Large intestine (tissue), 3 donors: ENCODE data around the gene COL6A5. TPM values are rescaled to one million over a fixed set of nuclear protein-coding genes. Genes with fewer than 3 reads are reported as not detected.
"Not testable (repeated sequence)": the region's sequence is repeated elsewhere in the genome, so short reads cannot be mapped to it uniquely, and the experiment has no call there.

Experiments
- DNase-seq, 2 donors: peaks; one replicate each; pipeline versions ENCODE4 v3.0.0 to v3.0.0-alpha.2; 2013
- H3K27ac ChIP-seq: one replicate; pipeline ENCODE4 v1.5.1; 2013; ENCODE audit warnings: low read length
- H3K27me3 ChIP-seq: 2 replicates; pipeline ENCODE4 v1.6.1; 2013; ENCODE audit warnings: low read length; ENCODE audit not compliant: control insufficient read depth, insufficient read depth
- H3K36me3 ChIP-seq: 2 replicates; pipeline ENCODE4 v1.6.1; 2013; ENCODE audit warnings: low read length; ENCODE audit not compliant: control insufficient read depth, insufficient read depth
- H3K4me1 ChIP-seq: one replicate; pipeline ENCODE4 v1.6.1; 2013; ENCODE audit warnings: low read length; ENCODE audit not compliant: control insufficient read depth, insufficient read depth
- H3K4me3 ChIP-seq: one replicate; pipeline ENCODE4 v1.5.1; 2013; ENCODE audit warnings: low read length
- H3K9me3 ChIP-seq: one replicate; pipeline ENCODE4 v1.6.1; 2013; ENCODE audit warnings: mild to moderate bottlenecking, low read depth, low read length, moderate library complexity; ENCODE audit not compliant: control insufficient read depth
- WGBS: methylation state at CpG from one replicate; pipeline ENCODE4 v1.1.5; 2013; ENCODE audit warnings: low lambda C conversion rate; ENCODE audit not compliant: insufficient coverage; 5-methylcytosine and 5-hydroxymethylcytosine counted together
- polyA plus RNA-seq: library from polyadenylated mRNA; unstranded; fragments of 120-200 nt; gene quantifications from one replicate; pipeline ENCODE4 v1.2.1, GENCODE V29; 2013

The COL6A5 gene
- polyA plus RNA-seq, 1 donor: 2.2 TPM

GRCh38 chr3:130412991-130413560, 67.6 kb downstream of the COL6A5 start:
- WGBS: no CpG with 5 or more reads among the region's 1 CpG
- Histone ChIP-seq H3K9me3 (no peaks in the 10 kb centered on the region), H3K4me3 (no peak overlapping the region), H3K27me3 (no peaks in the 10 kb centered on the region), H3K27ac (no peak overlapping the region), H3K36me3 (no peaks in the 10 kb centered on the region), H3K4me1 (no peaks in the 10 kb centered on the region)
- DNase-seq: no peak

DNA sequence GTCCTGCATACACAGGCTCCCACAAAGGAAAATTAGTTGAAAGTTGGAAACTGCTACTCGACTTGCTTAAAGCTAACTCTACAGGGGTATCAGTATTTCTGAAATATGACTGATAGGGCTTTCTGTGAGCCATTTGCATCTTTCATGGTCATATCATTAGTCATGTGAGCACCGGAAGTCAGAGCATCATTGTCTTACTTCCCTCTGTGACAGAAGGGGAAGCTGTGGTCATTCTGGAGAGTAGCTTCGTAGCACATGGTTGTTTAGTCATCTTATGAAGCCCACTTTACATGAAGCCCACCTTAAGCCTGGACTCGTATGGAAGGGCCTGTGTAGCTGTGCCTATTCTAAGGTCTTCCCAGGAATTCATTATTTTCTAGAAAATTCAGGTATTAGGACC, 69.0 kb downstream of the COL6A5 start:
- no peak for DNase-seq
- Histone ChIP-seq H3K9me3 (no peaks in the 10 kb centered on the region), H3K27me3 (no peaks in the 10 kb centered on the region), H3K4me3 (no peak overlapping the region), H3K36me3 (no peaks in the 10 kb centered on the region), H3K27ac (no peak overlapping the region), H3K4me1 (no peaks in the 10 kb centered on the region)
- no CpG with 5 or more reads among the region's 4 CpGs for WGBS

DNA sequence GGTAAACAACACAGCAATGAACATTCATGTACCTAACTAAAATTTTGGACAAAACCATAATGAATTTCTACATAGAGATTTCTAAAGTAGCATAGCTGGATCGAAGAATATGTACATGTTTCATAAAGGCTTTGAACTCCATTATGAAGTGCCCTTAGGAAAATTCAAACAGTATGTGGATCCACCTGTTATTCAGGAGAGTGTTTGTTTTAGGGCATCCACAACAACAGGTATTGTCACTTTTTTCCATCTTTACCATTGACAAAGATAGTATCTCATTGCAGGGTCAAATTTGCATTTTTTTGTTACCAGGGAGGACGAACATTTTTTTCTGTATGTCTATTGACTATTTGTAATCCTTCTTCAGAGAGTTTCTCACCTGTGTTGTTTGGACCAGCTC, 75.0 kb downstream of the COL6A5 start:
- Histone ChIP-seq H3K4me3 (no peak overlapping the region), H3K4me1 (no peaks in the 10 kb centered on the region), H3K27ac (no peak overlapping the region), H3K36me3 (no peaks in the 10 kb centered on the region), H3K9me3 (no peaks in the 10 kb centered on the region), H3K27me3 (no peaks in the 10 kb centered on the region)
- 100% methylated on average over 1 of the region's 2 CpGs for WGBS
- DNase-seq: no peak

DNA sequence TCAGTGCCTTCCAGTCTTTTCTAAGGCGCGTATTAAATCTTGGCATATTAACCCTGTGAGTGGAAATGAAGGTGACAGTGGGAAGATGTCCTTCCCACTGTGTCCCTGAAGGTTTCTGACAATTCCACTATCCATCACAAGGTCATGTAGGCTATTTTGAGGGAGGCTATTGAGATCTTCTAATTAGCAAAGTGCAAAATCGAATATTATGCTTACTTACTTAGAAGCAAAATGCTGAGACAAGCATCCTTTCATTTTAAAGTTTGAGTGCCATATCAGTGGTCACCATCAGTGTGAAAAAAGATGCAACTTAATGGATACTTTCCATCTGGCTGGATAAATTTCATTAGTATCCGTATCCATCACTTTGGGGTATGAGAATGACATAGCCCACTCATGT, 77.6 kb downstream of the COL6A5 start:
- Histone ChIP-seq H3K27me3 (no peaks in the 10 kb centered on the region), H3K9me3 (no peaks in the 10 kb centered on the region), H3K4me1 (no peaks in the 10 kb centered on the region), H3K36me3 (no peaks in the 10 kb centered on the region), H3K27ac (no peak overlapping the region), H3K4me3 (no peak overlapping the region)
- DNase-seq: no peak
- WGBS: no CpG with 5 or more reads among the region's 4 CpGs

- WGBS: 100% methylated on average over 1 of the region's 5 CpGs
- Histone ChIP-seq H3K36me3 (no peaks in the 10 kb centered on the region), H3K27ac (no peak overlapping the region), H3K27me3 (no peaks in the 10 kb centered on the region), H3K4me3 (no peak overlapping the region), H3K9me3 (no peaks in the 10 kb centered on the region), H3K4me1 (no peaks in the 10 kb centered on the region)
- DNase-seq: no peak
Measured at GRCh38 chr3:130424837-130425236, 79.4 kb downstream of the COL6A5 start.

DNA sequence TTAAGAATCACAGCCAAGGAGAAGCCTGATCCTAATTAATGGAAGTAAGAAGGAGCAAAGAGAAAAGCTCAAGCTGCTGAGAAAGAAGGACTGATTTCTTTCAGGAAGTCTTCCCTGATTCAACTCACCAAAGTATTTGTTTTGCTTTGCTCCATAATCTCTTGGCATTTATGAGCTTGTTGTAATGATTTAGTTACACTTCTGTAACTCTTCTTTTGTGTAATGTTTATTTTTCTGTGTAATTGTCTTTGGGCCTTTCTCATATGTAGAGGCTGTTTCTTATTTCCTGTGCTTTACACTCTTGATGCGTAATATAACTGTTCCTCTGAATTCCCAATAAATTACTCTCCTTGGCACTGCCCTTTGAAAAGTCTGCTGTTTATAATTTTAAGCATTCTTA, 80.0 kb downstream of the COL6A5 start:
- WGBS: 100% methylated on average over 1 of the region's 1 CpG
- Histone ChIP-seq H3K27ac (no peak overlapping the region), H3K27me3 (no peaks in the 10 kb centered on the region), H3K9me3 (no peaks in the 10 kb centered on the region), H3K4me1 (no peaks in the 10 kb centered on the region), H3K4me3 (no peak overlapping the region), H3K36me3 (no peaks in the 10 kb centered on the region)
- DNase-seq: no peak

DNA sequence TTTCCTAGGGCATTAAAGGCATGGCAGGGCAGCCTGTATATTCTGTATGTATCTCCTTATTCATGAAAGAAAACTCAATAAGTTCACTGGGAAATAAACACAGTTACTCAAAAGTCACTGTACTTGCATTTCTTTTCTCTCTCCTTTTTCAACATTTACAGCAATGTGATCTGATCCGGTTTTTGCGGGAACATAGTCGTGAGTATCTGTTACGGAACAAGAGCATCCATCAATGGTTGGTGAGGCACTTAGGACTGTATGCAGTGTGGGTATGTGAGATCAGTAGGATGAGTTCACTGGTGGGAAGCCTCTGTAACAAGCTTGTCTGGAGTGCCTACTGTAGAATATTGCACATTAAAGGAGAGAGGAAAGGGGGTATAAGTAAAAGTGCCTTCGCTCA, 80.7 kb downstream of the COL6A5 start:
- Histone ChIP-seq H3K27me3 (no peaks in the 10 kb centered on the region), H3K4me3 (no peak overlapping the region), H3K27ac (no peak overlapping the region), H3K4me1 (no peaks in the 10 kb centered on the region), H3K9me3 (no peaks in the 10 kb centered on the region), H3K36me3 (no peaks in the 10 kb centered on the region)
- DNase-seq: no peak
- WGBS: 67% methylated on average over 1 of the region's 5 CpGs

- Histone ChIP-seq H3K9me3 (no peaks in the 10 kb centered on the region), H3K27ac (no peak overlapping the region), H3K4me3 (no peak overlapping the region), H3K27me3 (no peaks in the 10 kb centered on the region), H3K36me3 (no peaks in the 10 kb centered on the region), H3K4me1 (no peaks in the 10 kb centered on the region)
- 100% methylated on average over 1 of the region's 5 CpGs for WGBS
- no peak for DNase-seq
Measured at GRCh38 chr3:130428871-130429712, 83.6 kb downstream of the COL6A5 start.

DNA sequence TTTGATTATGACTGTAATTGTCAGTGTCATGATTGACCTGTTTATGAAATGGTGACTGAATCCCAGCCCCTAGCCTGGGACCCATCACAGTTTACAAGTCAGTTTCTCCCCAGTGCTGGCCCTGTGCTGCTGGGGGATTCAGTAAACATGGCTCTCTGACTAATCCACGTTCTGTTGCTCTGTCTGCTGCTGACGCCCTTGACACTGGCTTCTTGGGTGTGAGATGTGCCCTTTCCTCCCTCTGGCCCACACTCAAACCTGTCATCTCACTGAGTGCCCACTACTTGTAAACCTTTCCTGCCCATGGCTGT, 84.2 kb downstream of the COL6A5 start:
- H3K4me1 ChIP-seq: no peaks in the 10 kb centered on the region
- no peak for DNase-seq
- no CpG with 5 or more reads among the region's 2 CpGs for WGBS
- no peaks in the 10 kb centered on the region for H3K9me3 ChIP-seq
- no peak overlapping the region for H3K4me3 ChIP-seq
- H3K36me3 ChIP-seq: no peaks in the 10 kb centered on the region
- H3K27ac ChIP-seq: no peak overlapping the region
- no peaks in the 10 kb centered on the region for H3K27me3 ChIP-seq

- no peaks in the 10 kb centered on the region for H3K9me3 ChIP-seq
- H3K36me3 ChIP-seq: no peaks in the 10 kb centered on the region
- H3K4me1 ChIP-seq: no peaks in the 10 kb centered on the region
- no peaks in the 10 kb centered on the region for H3K27me3 ChIP-seq
- DNase-seq: no peak
- H3K27ac ChIP-seq: no peak overlapping the region
- H3K4me3 ChIP-seq: no peak overlapping the region
Measured at GRCh38 chr3:130430266-130430665, 84.8 kb downstream of the COL6A5 start.

GRCh38 chr3:130432086-130432485, 86.6 kb downstream of the COL6A5 start:
- not testable (repeated sequence) for DNase-seq, H3K27me3 ChIP-seq, H3K36me3 ChIP-seq, H3K9me3 ChIP-seq, H3K4me3 ChIP-seq, H3K27ac ChIP-seq, H3K4me1 ChIP-seq
- WGBS: no CpG with 5 or more reads among the region's 10 CpGs
